K562 (cell line): ENCODE data around the gene ELOVL1. TPM values are rescaled to one million over a fixed set of nuclear protein-coding genes. Genes with fewer than 3 reads are reported as not detected.

ENCODE experiments used
- CREB3L1 ChIP-seq: fragments of 450-650 bp; IDR thresholded peaks from 2 replicates; pipeline ENCODE4 v1.6.1; 2014; ENCODE audit warnings: low read depth, mild to moderate bottlenecking, moderate library complexity, borderline replicate concordance
- DLX4 ChIP-seq: fragments of 250-450 bp; sonication (Bioruptor Pico); IDR thresholded peaks from 2 replicates; pipeline ENCODE4 v1.6.1; 2021; ENCODE audit warnings: mild to moderate bottlenecking
- DNMT1 ChIP-seq: fragments of 450-650 bp; IDR thresholded peaks from 2 replicates; pipeline ENCODE4 v1.6.1; 2016; ENCODE audit warnings: antibody characterized with exemption, mild to moderate bottlenecking
- FOS ChIP-seq: IDR thresholded peaks from 3 replicates; pipeline ENCODE4 v1.6.1; 2011; ENCODE audit not compliant: insufficient read length; ENCODE audit errors: extremely low read depth
- FOXA1 ChIP-seq: fragments of 450-650 bp; IDR thresholded peaks from 2 replicates; pipeline ENCODE4 v1.6.1; 2016; ENCODE audit warnings: mild to moderate bottlenecking, borderline replicate concordance
- KLF6 ChIP-seq: fragments of 250-450 bp; sonication (Bioruptor Pico); IDR thresholded peaks from 2 replicates; pipeline ENCODE4 v1.4.0; 2020; ENCODE audit warnings: mild to moderate bottlenecking, moderate library complexity, borderline replicate concordance
- RFX1 ChIP-seq: fragments of 450-650 bp; IDR thresholded peaks from 2 replicates; pipeline ENCODE4 v1.6.1; 2016; ENCODE audit warnings: mild to moderate bottlenecking, moderate library complexity
- SIX5 ChIP-seq, 2 experiments: IDR thresholded peaks; 2 replicates each; pipeline ENCODE4 v1.6.1; 2011; ENCODE audit warnings: low read length in 2 of 2, borderline replicate concordance in 1 of 2, low read depth in 1 of 2, mild to moderate bottlenecking in 1 of 2, moderate library complexity in 1 of 2; ENCODE audit not compliant: insufficient read depth in 1 of 2
- SMARCA5 ChIP-seq: fragments of 450-650 bp; IDR thresholded peaks from 2 replicates; pipeline ENCODE4 v1.6.1; 2016
- SP2 ChIP-seq: IDR thresholded peaks from 2 replicates; pipeline ENCODE4 v1.6.1; 2011; ENCODE audit warnings: mild to moderate bottlenecking, low read depth, low read length, moderate library complexity; ENCODE audit not compliant: poor library complexity, severe bottlenecking; ENCODE audit errors: extremely low read depth
- SRF ChIP-seq, 2 experiments: fragments of 250-450, 450-650 bp in 1 of 2; sonication (Bioruptor Pico) in 1 of 2; sonication (generic) in 1 of 2; formaldehyde crosslinking; IDR thresholded peaks; 2 replicates each; pipeline versions ENCODE4 v1.5.0 to v1.5.1; 2020 to 2022; ENCODE audit warnings: mild to moderate bottlenecking in 1 of 2, missing genetic modification reagents in 1 of 2
- TBP ChIP-seq: optimal IDR thresholded peaks from 2 replicates; pipeline ENCODE3; 2011; ENCODE audit warnings: low read depth, low read length, improper control_type of control experiment
- THRA ChIP-seq: fragments of 450-650 bp; IDR thresholded peaks from 2 replicates; pipeline ENCODE4 v1.6.1; 2017; ENCODE audit warnings: mild to moderate bottlenecking, moderate library complexity
- ZMIZ1 ChIP-seq, 2 experiments: fragments of 150-350 bp in 1 of 2; IDR thresholded peaks; 2 replicates each; pipeline ENCODE4 v1.6.1; 2012 to 2016; ENCODE audit warnings: low read depth in 2 of 2, low read length in 2 of 2, mild to moderate bottlenecking in 1 of 2, moderate library complexity in 1 of 2
- ZNF324 ChIP-seq: fragments of 250-450 bp; sonication (Bioruptor Pico); IDR thresholded peaks from 2 replicates; pipeline ENCODE4 v1.4.0; 2020; ENCODE audit warnings: mild to moderate bottlenecking
- polyA plus RNA-seq, 8 experiments: library from polyadenylated mRNA; depleted of rRNA in 4 of 8; stranded (reverse) in 5 of 8; unstranded in 3 of 8; fragments of >200 nt; fragmentation: Nextera tagmentation in 2 of 8; fragmentation: Illumina TruSeq in 1 of 8; extraction: Ambion mirVana in 2 of 8; extraction: Trizol in 1 of 8; gene quantifications; 2 replicates each; pipeline versions ENCODE4 v1.2.1 to v1.2.3, GENCODE V29; 2011 to 2014; ENCODE audit warnings: inconsistent platforms in 1 of 8, missing spikeins in 1 of 8
- total RNA-seq, 7 experiments: library from RNA; depleted of rRNA in 6 of 7; stranded (reverse); fragments of >200 nt in 6 of 7; fragmentation: Illumina TruSeq in 2 of 7; extraction: Trizol in 2 of 7; gene quantifications; 2 replicates each; pipeline versions ENCODE4 v1.2.1 to v1.2.3, GENCODE V29; 2011 to 2021; ENCODE audit warnings: low replicate concordance in 1 of 7

Gene ELOVL1
- total and polyA plus RNA-seq, 9 of the 15 experiments (the other 6 are each of a cell fraction or from before 2014, with no cell fraction given): 51.0 to 157 (median 70.3) TPM

GRCh38 chr1:43358746-43359693, 8.8 kb downstream of the ELOVL1 start, which contains the start of gene CDC20 (continued):
- no peak for TF ChIP-seq DLX4 (CRISPR knock-in tag)
- TF ChIP-seq CREB3L1: peak; percentile 53; the same call in 1 of the 2 replicates
- no peak for TF ChIP-seq SIX5 (IDR thresholded peaks at IDR 0.05; ENCODE audit: borderline replicate concordance in 1 of 2, insufficient read depth in 1 of 2, low read depth in 1 of 2, low read length in 2 of 2)
- no peak for TF ChIP-seq KLF6 (CRISPR knock-in tag)
- TF ChIP-seq ZMIZ1 (IDR thresholded peaks at IDR 0.05; ENCODE audit: low read depth in 2 of 2, low read length in 2 of 2): no peak
- peak; percentile 92 for TF ChIP-seq TBP
- peak; percentile 83 for TF ChIP-seq FOS
- TF ChIP-seq SRF (CRISPR knock-in tag; IDR thresholded peaks at IDR 0.05): no peak
- peak; percentile 72 for TF ChIP-seq SP2
- no peak for TF ChIP-seq ZNF324
- TF ChIP-seq RFX1: no peak
- TF ChIP-seq DNMT1: no peak
- no peak for TF ChIP-seq THRA
- TF ChIP-seq FOXA1: no peak
- TF ChIP-seq SMARCA5: no peak
